ENCODE results near the gene NFIA.

NFIA gene

DNA sequence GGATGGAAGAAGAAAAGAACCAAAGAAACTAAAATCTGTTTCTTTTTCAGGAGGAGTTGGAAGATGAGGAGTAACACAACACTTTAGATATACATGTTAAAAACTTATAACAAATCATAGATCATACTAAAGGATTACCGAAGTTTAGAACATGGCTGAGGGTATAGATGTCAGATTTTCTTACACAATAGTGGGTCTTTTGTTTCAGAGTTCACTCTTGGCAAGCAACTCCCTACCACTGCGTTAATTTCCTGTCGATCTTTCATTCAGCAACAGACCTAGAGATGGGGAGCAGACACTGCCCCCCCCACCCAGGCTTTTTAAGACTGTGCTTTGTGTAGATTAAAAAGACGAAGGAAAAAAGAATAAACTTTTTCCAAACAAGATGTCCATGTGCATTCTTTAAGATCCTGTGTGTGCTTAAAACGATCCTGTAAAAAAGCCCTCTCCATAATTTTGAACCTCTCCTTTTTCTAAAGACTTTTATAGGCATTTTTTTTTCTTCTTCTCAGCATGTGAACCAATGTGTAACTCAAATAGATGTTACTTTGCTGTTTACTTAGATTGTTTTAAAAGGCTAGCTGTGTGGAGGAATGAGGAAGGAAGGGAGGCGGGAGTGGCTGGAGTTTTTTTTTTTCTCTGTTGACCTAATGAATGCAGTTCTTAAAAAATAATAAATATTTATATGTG is 50.4 kb downstream of the NFIA start:
- DNase-seq: no peak

DNA sequence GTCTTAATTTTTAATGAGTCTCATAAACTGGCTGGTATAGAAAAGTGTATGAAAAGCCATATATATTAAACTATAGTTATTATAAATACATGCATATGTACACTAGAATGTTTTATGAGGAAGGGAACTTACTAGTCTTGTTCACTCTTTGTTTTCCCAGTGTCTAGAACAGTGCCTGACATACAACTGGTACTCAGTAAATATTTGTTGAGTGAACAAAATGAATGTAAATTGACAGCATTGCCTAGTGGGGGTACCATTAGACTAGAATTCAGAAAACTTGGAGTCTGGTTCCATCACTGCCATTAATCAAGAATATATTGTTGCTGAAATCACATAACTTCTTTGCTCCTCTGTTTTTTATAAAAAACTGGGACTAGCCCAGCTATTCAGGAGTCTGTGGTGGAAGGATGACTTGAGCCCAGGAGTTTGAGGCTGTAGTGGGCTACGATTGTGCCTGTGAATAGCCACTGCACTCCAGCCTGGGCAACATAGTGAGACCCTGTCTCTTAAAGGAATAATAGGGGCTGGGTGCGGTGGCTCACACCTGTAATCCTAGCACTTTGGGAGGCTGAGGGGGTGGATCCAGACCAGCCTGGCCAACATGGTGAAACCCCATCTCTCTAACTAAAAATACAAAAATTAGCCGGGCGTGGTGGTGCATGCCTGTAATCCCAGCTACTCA is 51.1 kb downstream of the NFIA start:
- no peak for DNase-seq

GRCh38 chr1:61135291-61135690 is 52.9 kb downstream of the NFIA start:
- no peak for DNase-seq

GRCh38 chr1:61138305-61138704 is 55.9 kb downstream of the NFIA start:
- DNase-seq: no peak

- DNase-seq: no peak
These were observed 56.8 kb downstream of the NFIA start for GRCh38 chr1:61138921-61139774.

DNA sequence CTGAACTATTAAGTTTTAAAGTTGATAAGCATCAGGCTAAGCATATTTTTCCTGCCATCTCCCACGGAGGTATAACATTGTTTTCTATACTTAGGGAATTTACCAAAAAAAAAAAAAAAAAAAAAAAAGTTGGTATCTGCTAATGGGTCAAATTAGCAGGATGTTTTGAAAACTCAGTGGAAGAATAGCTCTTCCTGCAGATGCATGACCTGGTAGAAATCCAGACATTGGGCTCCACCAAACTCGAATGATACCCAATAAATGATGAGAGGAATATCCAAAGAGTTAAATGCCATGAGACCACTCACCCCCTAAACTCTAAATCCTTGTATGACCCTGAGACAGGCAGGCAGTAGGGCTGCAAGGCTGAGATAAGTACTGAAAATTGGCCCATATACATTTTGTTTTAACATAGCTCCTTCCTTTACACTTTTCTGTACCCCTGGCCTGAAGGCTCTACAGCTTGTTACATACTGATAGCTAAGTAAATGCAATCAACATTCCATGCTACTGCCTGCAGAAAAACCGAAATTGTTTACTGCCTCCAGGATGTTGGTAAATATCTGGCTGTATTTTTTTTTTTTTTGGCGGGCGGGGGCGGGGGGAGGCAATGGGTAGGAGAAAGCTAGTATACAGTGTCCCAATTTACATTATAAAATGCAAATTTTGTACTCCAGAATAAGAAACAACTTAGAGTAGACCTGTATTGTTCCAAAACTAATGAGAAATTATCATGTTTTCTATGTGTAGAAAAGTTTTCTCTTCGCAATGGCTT is 57.6 kb downstream of the NFIA start:
- no peak for DNase-seq

DNA sequence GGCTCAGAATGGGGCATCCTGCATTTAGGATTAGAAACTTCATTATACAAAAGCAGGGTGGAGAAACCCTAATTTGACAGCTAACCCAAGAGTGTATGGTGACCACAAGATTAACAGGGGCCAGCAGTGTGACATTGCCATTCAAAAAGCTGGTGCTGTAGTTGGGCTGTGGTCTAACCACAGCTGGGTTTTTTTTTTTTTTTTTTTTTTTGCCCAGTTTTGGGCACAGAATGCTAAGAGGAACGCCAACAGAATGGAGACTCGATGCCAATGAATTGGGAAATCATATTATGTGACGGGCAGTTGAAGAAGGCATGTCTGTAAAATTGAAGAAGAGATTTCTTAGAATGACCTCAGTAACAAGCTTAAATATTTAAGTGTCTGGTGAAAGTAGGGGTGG is 58.4 kb downstream of the NFIA start:
- DNase-seq: no peak

DNA sequence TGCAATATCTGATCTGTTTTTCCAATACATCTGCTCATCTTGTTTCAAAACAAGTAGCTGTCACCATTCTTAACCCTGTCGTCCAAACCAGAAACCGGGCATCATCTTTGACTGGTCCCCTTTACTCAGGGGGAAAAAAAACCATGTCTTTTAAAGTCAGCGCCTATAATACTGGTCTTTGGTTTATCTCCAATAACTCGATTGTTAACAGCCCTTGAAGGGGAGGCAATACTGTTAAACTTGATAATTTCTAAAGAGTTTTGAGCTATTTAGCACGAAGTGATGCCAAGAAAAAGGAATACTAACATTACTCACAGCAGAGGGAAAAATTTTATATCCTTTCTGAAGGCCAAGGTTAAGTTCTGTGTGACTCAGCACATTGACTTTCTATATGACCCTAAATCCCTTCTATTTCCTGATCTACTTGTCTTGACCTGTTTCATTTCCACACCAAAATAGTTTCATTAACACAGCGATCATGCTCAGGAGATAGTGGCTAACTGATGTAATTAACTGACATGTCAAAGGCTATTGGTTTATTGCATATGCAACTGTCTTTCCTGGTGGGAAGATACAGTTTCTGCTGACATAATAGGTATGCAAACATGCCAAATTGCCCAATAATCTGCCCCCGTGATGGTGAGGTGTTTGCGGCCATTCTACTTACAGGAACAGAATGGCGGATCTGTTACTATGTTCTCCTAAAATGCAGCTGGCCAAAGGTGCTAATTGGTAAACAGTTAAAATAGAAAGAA is 59.1 kb downstream of the NFIA start:
- no peak for DNase-seq

GRCh38 chr1:61142043-61142440 is 59.7 kb downstream of the NFIA start:
- no peak for DNase-seq

GRCh38 chr1:61142726-61143500 is 60.6 kb downstream of the NFIA start:
- DNase-seq: no peak

DNA sequence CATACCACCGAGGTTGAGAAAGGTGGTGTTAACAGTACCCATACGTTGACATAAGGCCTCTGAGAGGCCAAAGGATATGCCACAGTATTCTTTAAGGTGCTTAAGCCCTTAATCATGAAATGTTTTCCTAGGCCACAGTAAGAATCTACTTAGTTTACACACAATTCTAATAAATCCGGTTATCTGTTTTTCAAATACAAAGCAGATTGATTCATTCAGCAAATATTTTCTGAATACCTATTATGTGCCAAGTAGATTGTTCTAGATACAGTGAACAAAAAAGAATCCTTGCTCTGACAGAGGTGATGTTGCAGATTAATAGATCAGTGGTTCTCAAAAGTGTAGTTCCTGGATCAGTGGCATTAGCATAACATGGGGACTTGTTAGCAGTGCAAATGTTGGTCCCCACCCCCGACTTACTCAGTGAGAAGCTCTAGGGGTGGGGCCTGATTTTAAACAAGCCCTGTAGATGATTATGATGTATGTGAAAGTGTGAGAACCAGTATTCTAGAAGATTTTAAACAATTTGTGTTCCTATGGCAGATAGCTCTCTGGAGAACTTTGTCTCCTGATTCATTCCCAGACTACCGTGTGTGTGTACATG is 61.6 kb downstream of the NFIA start:
- DNase-seq: no peak

- no peak for DNase-seq
These were observed 66.9 kb downstream of the NFIA start for GRCh38 chr1:61149010-61149860.

GRCh38 chr1:61151565-61151964 is 69.2 kb downstream of the NFIA start:
- no peak for DNase-seq

GRCh38 chr1:61152066-61152465 is 69.7 kb downstream of the NFIA start:
- DNase-seq: no peak

- DNase-seq: no peak
These were observed 70.2 kb downstream of the NFIA start for GRCh38 chr1:61152469-61153105.

DNA sequence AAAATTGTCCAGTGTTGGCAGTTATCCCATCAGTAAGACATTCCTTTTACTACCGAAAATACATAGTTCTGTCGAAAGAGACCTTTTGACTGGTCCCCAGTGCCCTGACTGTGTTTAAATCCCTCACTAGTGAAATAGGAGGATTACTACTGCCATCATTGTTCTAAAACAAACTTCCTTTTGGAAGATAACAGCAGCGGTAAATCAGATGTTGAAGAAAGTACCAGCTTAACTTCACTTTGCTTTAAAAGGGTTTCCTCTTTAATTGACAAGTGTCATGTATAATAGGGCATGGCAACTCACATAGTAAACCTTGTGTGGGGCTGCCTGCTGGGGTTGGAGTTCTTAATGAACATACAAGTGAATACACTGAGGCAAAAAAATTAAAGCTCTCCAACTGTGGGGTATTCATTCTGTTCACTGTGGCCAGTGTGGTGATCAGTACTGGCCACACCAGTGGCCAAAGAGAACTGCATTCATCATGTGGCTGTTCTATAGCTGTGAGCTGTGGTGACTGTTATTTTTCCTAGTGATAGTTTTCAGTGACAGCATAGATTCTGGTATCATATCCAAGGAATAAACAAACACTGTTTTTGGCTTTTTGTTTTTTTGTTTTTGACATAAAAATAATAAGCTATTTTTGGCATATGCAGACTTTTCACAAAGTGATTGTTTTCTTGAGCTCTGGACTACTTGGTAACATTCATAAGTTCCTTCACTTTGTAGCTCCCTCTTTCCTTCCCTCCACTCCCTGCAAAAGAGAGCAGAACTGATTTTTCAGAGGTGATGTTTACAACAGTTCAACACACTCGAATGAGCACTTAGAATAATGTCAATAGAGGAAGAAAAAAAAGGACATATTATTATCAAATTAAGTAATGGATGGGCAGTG is 74.5 kb downstream of the NFIA start:
- no peak for DNase-seq

DNA sequence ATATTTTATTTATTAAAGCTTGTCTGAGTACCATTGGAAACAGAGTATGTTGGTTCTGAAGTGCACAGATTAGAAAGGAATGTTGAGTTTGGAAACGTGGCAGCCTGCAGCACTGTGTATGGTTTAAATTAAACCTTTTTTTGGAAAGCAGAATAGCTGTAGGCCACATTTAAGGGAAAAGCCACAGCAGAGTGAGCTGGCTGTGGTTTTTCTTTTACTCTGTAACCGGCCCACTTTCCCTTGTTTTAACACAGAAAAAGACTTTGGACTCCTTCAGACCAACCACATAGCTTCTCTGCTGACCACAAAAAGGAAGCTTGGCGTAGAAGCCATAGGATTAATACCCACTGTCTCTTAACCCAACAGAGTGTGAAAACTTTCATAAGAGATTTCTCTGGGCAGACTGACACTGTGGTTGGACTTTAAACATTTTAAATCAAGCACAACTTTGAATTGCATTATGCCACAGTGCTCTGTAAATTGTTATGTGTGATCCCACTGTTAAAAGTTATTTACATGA is 75.2 kb downstream of the NFIA start:
- DNase-seq: no peak

DNA sequence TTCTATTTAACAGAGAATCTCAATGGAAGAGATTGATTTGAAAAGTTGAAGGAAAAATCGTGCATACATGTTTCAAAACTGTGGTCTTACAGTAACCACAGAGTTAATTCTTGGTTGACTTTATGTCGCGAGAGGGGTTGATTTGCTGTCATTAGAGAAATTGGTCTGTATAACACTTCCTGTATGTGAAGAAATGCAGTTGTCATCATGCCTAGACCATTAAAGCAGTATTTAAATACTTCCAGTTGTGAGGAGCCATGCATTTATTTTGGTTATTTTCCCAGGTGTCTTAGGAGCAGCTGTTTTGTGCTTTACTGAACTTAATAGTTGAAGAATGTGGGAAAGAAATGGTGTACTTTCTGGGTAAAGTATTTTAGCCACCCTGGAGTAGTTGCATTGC is 76.2 kb downstream of the NFIA start:
- DNase-seq: no peak

Data from activated gamma-delta T cell (primary cell).